GM10266 (cell line): ENCODE measurements around the gene VPS35.

ENCODE experiments used
- DNase-seq: peaks from one replicate; pipeline ENCODE4 v3.0.0; 2012; ENCODE audit errors: extremely low spot score
- TF ChIP-seq, protein P1 (sequence below): IDR thresholded peaks from 2 replicates; pipeline ENCODE4 v1.5.1; 2012; ENCODE audit warnings: mild to moderate bottlenecking, low read depth; ENCODE audit not compliant: control insufficient read depth, insufficient read depth; ENCODE audit errors: missing control alignments

Gene VPS35

DNA sequence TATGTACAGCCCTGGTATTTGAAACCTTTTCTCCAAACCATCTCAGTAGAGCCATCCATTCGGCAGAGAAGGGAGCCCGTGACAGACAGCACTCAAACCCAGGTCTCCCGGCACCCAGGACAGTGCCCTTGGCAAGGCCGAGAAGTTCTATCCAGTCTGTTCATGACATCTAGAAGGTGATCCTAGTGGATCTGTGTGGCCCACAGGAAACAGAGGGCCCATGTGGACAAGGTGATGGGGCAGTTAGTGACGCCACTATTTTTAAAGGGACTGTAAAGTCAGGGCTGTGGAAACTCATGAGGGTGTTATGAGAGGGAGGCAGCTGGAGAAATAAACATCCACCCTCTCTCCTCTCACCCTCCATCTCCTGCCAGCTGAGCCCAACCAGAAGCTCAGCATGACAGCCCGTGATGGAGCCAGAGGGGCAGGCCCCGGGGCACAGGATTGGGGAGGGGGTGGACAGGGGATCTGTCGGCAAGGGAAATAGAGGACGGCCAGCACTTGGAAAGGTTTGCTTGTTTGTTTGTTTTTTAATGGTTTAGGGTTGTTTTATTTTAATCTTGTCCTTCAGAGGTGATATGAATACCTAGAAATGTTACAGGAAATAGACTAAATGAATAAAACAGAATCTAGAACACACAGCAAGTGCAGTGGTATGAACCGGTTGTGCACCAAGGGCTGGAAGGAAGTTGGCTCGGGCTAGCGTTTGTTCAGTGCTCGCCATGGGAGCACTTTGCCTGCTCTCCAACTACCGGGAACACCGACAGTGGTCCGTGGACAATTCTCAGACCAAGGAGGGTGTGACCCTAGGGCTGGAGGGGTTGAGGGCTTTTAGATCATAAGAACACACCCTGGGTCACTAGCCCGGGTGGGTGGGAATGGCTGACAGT lies 42.1 kb upstream of the VPS35 start:
- TF ChIP-seq, protein P1, sequence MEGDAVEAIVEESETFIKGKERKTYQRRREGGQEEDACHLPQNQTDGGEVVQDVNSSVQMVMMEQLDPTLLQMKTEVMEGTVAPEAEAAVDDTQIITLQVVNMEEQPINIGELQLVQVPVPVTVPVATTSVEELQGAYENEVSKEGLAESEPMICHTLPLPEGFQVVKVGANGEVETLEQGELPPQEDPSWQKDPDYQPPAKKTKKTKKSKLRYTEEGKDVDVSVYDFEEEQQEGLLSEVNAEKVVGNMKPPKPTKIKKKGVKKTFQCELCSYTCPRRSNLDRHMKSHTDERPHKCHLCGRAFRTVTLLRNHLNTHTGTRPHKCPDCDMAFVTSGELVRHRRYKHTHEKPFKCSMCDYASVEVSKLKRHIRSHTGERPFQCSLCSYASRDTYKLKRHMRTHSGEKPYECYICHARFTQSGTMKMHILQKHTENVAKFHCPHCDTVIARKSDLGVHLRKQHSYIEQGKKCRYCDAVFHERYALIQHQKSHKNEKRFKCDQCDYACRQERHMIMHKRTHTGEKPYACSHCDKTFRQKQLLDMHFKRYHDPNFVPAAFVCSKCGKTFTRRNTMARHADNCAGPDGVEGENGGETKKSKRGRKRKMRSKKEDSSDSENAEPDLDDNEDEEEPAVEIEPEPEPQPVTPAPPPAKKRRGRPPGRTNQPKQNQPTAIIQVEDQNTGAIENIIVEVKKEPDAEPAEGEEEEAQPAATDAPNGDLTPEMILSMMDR, result no peak
- no peak for DNase-seq

DNA sequence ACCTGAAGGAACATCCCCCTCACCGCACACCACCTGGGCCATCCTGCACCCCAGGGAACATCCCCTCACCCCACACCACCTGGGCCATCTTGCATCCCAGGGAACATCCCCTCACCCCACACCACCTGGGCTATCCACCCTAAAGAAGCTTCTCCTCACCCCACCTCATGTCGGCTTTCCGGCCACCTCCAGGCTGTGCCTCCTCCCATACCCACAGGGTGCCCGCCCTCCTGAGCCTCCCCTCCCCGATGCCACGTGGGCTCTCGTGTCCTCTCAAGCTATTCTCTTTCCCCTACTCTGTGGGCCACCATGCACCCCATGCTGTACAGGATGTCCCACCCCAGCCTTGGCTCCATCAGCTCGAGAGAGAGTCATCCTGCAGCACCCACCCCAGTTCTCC lies 41.1 kb upstream of the VPS35 start:
- DNase-seq, result no peak
- TF ChIP-seq, protein P1, result no peak

DNA sequence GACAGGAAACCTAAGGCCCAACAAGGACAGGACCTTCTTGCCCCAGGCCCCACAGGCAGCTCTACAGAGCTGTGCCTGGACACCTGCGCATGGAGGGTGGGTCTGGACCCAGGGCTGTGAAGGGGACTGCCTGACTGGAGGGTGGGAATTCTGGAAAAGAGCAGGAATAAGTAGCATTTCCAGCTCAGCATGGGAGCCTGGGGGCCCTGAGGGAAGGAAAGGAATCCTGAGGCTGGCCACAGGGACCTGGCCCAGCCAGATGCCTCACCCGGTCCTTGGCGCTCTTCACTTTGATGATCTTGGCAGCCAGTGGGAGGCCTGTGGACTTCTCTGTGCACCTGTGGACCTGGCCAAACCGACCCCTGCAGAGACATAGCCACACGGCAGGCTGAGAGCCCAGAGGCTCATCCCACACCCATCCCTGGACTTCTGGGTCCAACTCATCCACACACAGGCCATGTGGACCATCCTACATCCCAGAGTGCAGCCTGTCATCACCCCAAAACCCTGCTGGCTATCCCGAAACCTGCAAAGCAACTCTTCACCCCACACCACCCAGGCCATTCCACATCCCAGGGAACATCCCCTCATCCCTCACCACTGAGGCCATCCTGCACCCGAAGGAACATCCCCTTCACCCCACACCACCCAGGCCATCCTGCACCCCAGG lies 40.5 kb upstream of the VPS35 start:
- no peak for DNase-seq
- TF ChIP-seq, protein P1, result no peak

DNA sequence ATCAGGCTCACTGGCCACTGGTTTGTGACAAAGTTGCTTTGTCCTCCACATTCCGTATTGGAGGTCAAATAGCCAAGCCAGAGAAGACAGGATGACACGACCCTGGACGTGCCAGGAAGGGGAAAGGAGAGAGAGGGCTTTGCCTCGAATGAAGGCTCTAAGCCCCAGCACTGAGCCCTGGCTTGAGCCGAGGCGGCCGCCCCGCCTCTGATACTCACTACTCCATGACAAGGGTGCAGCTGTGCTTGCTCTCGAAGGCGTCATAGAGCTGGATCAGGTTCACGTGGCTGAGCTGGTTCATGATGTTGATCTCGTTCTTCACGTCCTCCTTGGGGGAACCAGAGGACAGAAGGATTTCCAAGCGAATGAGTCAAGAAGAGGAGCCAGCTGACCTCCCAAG lies 39.8 kb upstream of the VPS35 start:
- DNase-seq, result no peak
- TF ChIP-seq, protein P1, result no peak

DNA sequence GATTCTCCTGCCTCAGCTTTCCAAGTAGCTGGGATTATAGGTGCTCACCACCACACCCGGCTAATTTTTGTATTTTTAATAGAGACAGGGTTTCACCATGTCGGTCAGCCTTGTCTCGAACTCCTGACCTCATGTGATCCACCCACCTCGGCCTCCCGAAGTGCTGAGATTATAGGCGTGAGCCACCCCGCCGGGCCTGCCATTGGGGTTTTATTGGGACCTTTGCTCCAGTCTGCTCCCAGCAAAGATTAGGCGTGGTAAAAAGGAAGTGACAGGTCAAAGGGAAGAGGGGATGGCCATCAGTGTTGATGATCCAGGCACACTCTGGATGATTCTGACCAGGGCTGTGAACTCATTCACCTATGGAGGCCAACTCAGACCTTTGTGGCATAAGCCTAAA lies 38.7 kb upstream of the VPS35 start:
- TF ChIP-seq, protein P1, result no peak

DNA sequence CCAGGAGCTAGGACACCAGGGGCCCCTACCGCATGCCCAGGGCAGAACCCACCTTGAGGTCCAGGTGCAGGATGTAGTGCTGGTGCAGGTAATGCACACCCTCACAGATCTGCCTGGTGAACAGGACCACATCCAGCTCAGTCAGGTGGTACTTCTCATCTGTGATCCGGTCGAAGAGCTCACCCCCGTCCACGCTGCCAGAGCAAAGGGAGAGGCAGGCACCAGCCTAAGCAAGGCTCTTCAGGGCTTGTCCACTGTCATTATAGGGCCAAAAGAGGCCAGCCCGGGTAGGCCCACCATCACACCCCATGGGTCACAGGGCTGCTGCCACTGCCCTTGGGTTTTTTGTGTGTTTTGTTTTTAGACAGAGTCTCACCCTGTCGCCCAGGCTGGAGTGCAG lies 38.2 kb upstream of the VPS35 start:
- DNase-seq, result no peak

More for the DNA sequence above, 38.7 kb upstream of the VPS35 start:
- no peak for DNase-seq

More for the DNA sequence above, 38.2 kb upstream of the VPS35 start:
- TF ChIP-seq, protein P1, result no peak
